ENCODE measurements around the gene ZIK1.
A peak's percentile ranks its signal among the peaks of the same experiment; 100 is the strongest.

DNA sequence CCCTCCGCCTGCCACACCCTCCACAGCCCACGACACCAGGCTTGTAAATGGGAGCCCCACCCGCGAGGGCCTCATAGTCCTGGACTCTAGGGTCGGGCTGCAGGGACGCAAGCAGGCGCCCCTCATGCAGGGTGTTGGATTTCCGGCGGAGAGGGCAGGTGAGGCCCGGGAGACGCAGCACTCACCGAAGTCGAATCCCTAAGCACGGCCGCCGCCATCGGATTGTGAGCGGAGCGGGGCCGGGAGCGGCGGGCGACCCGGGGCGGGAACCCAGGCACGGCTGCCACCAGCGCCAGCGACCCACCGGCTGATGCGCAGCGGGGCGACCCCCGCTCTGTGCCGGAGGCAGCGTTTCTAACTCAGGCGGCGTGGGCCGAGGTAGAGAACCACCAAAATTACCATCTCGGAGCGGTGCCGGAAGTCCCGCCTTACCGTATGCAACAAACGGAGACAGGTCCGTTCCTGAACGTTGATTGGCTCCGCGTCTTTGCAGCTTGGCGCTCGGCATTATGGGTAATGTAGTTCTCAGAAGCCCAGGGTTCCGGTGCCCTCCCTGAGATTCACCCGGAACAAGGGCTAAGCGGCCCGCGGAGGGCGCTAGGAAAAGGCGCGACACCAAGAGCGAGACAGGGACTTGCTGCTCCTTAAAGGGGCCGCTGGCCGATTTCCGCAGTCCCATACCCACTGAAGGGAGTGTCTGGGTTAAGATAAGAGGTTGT, 5.3 kb upstream of the ZIK1 start, which contains the start of gene ZNF416:
- TF ChIP-seq, protein P1, sequence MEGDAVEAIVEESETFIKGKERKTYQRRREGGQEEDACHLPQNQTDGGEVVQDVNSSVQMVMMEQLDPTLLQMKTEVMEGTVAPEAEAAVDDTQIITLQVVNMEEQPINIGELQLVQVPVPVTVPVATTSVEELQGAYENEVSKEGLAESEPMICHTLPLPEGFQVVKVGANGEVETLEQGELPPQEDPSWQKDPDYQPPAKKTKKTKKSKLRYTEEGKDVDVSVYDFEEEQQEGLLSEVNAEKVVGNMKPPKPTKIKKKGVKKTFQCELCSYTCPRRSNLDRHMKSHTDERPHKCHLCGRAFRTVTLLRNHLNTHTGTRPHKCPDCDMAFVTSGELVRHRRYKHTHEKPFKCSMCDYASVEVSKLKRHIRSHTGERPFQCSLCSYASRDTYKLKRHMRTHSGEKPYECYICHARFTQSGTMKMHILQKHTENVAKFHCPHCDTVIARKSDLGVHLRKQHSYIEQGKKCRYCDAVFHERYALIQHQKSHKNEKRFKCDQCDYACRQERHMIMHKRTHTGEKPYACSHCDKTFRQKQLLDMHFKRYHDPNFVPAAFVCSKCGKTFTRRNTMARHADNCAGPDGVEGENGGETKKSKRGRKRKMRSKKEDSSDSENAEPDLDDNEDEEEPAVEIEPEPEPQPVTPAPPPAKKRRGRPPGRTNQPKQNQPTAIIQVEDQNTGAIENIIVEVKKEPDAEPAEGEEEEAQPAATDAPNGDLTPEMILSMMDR (IDR thresholded peaks at IDR 0.05), result peak in 3 of 5 experiments; percentile 8 to 41 (median 23)
- TF ChIP-seq POLR2A (IDR thresholded peaks at IDR 0.05) (no peak), EP300 (IDR thresholded peaks at IDR 0.05) (peak; percentile 56 to 77)
